ENCODE measurements around the gene ADGRF5. TPM values are rescaled to one million over a fixed set of nuclear protein-coding genes. Genes with fewer than 3 reads are reported as not detected.

ADGRF5 gene
- total and polyA plus RNA-seq, 3 donors from 2014 or later, result 8.8 to 13.1 (median 12.2) TPM

GRCh38 chr6:46828939-46829338 is 92.8 kb downstream of the ADGRF5 start:
- H3K9me3 ChIP-seq, result no peaks in the 10 kb centered on the region
- H3K27ac ChIP-seq, result no peak overlapping the region
- H3K27me3 ChIP-seq, result no peaks in the 10 kb centered on the region
- no peak overlapping the region for H3K4me3 ChIP-seq
- no peak for DNase-seq
- no peak for TF ChIP-seq CTCF (IDR thresholded peaks at IDR 0.05)
- TF ChIP-seq POLR2A (IDR thresholded peaks at IDR 0.05), result no peak
- intact Hi-C loops (cut with DNase I; ENCODE audit: low total_unique reads), result no loop called here
- no peaks in the 10 kb centered on the region for H3K4me1 ChIP-seq
- H3K36me3 ChIP-seq (ENCODE audit: low read depth, missing control alignments), result no peaks in the 10 kb centered on the region
- WGBS, 2 donors, result 52 to 54% methylated on average over 2 of the region's 2 CpGs

GRCh38 chr6:46821458-46821881 is 100.3 kb downstream of the ADGRF5 start:
- Histone ChIP-seq H3K4me1 (no peaks in the 10 kb centered on the region), H3K9me3 (no peaks in the 10 kb centered on the region), H3K27ac (no peak overlapping the region), H3K4me3 (no peak overlapping the region), H3K27me3 (no peaks in the 10 kb centered on the region), H3K36me3 (ENCODE audit: low read depth, missing control alignments) (no peaks in the 10 kb centered on the region)
- 75 to 88% methylated on average over 4 of the region's 4 CpGs for WGBS, 2 donors
- intact Hi-C loops (cut with DNase I; ENCODE audit: low total_unique reads), result no loop called here
- DNase-seq, result no peak
- TF ChIP-seq CTCF (IDR thresholded peaks at IDR 0.05), result no peak

- Histone ChIP-seq H3K27me3 (no peaks in the 10 kb centered on the region), H3K4me1 (no peaks in the 10 kb centered on the region), H3K9me3 (no peaks in the 10 kb centered on the region), H3K36me3 (ENCODE audit: low read depth, missing control alignments) (no peaks in the 10 kb centered on the region), H3K27ac (no peak overlapping the region), H3K4me3 (no peak overlapping the region)
- 70 to 82% methylated on average over 7 of the region's 7 CpGs for WGBS, 2 donors
- intact Hi-C loops (cut with DNase I; ENCODE audit: low total_unique reads), result no loop called here
- TF ChIP-seq CTCF (IDR thresholded peaks at IDR 0.05), result no peak
- no peak for TF ChIP-seq POLR2A (IDR thresholded peaks at IDR 0.05)
- no peak for DNase-seq
Measured at GRCh38 chr6:46819561-46819960, 102.2 kb downstream of the ADGRF5 start.

GRCh38 chr6:46816626-46817025 is 105.1 kb downstream of the ADGRF5 start:
- H3K4me3 ChIP-seq, result no peak overlapping the region
- no peaks in the 10 kb centered on the region for H3K4me1 ChIP-seq
- WGBS, 2 donors, result 83 to 90% methylated on average over 1 of the region's 1 CpG
- H3K9me3 ChIP-seq, result no peaks in the 10 kb centered on the region
- no peaks in the 10 kb centered on the region for H3K36me3 ChIP-seq (ENCODE audit: low read depth, missing control alignments)
- no peak for DNase-seq
- no peaks in the 10 kb centered on the region for H3K27me3 ChIP-seq
- intact Hi-C loops (cut with DNase I; ENCODE audit: low total_unique reads), result no loop called here
- no peak overlapping the region for H3K27ac ChIP-seq
- TF ChIP-seq CTCF (IDR thresholded peaks at IDR 0.05) (no peak), POLR2A (IDR thresholded peaks at IDR 0.05) (no peak)

- no peaks in the 10 kb centered on the region for H3K27me3 ChIP-seq
- no peaks in the 10 kb centered on the region for H3K9me3 ChIP-seq
- intact Hi-C loops (cut with DNase I; ENCODE audit: low total_unique reads), result no loop called here
- no peaks in the 10 kb centered on the region for H3K4me1 ChIP-seq
- DNase-seq, result no peak
- no peak overlapping the region for H3K27ac ChIP-seq
- TF ChIP-seq CTCF (IDR thresholded peaks at IDR 0.05), result no peak
- TF ChIP-seq POLR2A (IDR thresholded peaks at IDR 0.05), result no peak
- no peaks in the 10 kb centered on the region for H3K36me3 ChIP-seq (ENCODE audit: low read depth, missing control alignments)
- H3K4me3 ChIP-seq, result no peak overlapping the region
- WGBS, 2 donors, result 73 to 90% methylated on average over 2 to 4 of the region's 4 CpGs
Measured at GRCh38 chr6:46815130-46815529, 106.6 kb downstream of the ADGRF5 start.

All from testis (tissue), 3 donors.